Thyroid gland (tissue), 4 donors: Measurements from ENCODE around the gene CGB2. TPM values are rescaled to one million over a fixed set of nuclear protein-coding genes. Genes with fewer than 3 reads are reported as not detected.
"Not testable (repeated sequence)": the region's sequence is repeated elsewhere in the genome, so short reads cannot be mapped to it uniquely, and the experiment has no call there.

ENCODE experiments used
- DNase-seq, 2 donors: peaks; one replicate each; pipeline ENCODE4 v3.0.0-alpha.2; 2019
- H3K27ac ChIP-seq, 3 donors: fragments of 200-600 bp; sonication (generic); 1 replicate in 2 of 3; 2 replicates in 1 of 3; pipeline ENCODE4 v1.5.1; 2016 to 2019; ENCODE audit warnings: mild to moderate bottlenecking in 1 of 3, moderate library complexity in 1 of 3
- H3K27me3 ChIP-seq: fragments of 200-600 bp; sonication (generic); one replicate; pipeline ENCODE4 v1.5.1; 2019
- H3K36me3 ChIP-seq, 2 donors: fragments of 200-600 bp; sonication (generic); one replicate each; pipeline ENCODE4 v1.5.1; 2016 to 2019
- H3K4me1 ChIP-seq, 2 donors: fragments of 200-600 bp; sonication (generic); one replicate each; pipeline ENCODE4 v1.5.1; 2017 to 2019
- H3K4me3 ChIP-seq, 3 donors: fragments of 200-600 bp; sonication (generic); replicated peaks in 1 of 3; 1 replicate in 2 of 3; 2 replicates in 1 of 3; pipeline ENCODE4 v1.5.1; 2016; ENCODE audit warnings: mild to moderate bottlenecking in 1 of 3
- H3K9me3 ChIP-seq: fragments of 200-600 bp; sonication (generic); one replicate; pipeline ENCODE4 v1.5.1; 2017
- CTCF ChIP-seq, 6 experiments: fragments of 200-600 bp in 3 of 6; fragments of 450-650 bp in 3 of 6; sonication (generic) in 3 of 6; IDR thresholded peaks; one replicate each; pipeline ENCODE4 v1.5.1; 2016 to 2019; ENCODE audit warnings: antibody characterized with exemption in 6 of 6, mild to moderate bottlenecking in 2 of 6, inconsistent platforms in 1 of 6, moderate library complexity in 1 of 6
- POLR2A ChIP-seq, 2 donors: fragments of 450-650 bp; IDR thresholded peaks; one replicate each; pipeline ENCODE4 v1.6.1; 2017; ENCODE audit warnings: antibody characterized with exemption in 2 of 2, mild to moderate bottlenecking in 2 of 2, moderate library complexity in 1 of 2
- WGBS, 2 donors: methylation state at CpG; one replicate each; pipeline ENCODE4 v1.1.5; 2017; 5-methylcytosine and 5-hydroxymethylcytosine counted together
- intact Hi-C: fragments of 100-400 bp; cut with DNase I; formaldehyde crosslinking; loops from one replicate; pipeline ENCODE4 v1.15.1; 2023
- total RNA-seq, 4 donors: library from RNA; depleted of rRNA; stranded (reverse); fragments of >200 nt; gene quantifications; one replicate each; pipeline ENCODE4 v1.2.3, GENCODE V29; 2016

Gene CGB2
- total RNA-seq = not detected

DNA sequence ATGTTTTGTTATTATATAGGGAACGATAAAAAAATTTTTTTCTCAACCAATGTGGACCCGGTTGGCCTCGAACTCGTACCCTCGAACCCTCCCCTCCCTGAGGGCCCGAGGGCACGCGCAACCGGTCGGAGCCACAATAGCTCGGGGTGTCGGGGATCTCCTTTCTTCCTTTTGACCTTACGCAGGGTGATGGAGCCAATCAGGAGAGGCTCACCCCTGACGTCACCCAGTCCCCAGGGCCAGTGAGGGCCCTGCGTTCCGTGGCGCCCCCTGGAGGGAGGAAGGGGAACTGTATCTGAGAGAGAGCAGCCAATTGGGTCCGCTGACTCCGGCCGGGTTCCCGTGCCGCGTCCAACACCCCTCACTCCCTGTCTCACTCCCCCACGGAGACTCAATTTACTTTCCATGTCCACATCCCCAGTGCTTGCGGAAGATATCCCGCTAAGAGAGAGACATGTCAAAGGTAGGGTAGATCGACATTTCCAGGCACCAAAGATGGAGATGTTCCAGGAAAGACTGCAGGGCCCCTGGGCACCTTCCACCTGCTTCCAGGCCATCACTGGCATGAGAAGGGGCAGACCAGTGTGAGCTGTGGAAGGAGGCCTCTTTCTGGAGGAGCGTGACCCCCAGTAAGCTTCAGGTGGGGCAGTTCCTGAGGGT lies at the start of gene CGB2:
CGB2 (plus strand) TSS at position 249 of the 660 bp plus-strand sequence; CDS start at position 455, 206 bp downstream.
- H3K4me3 ChIP-seq, H3K4me1 ChIP-seq, H3K27ac ChIP-seq, intact Hi-C loops, DNase-seq, H3K27me3 ChIP-seq, H3K9me3 ChIP-seq, H3K36me3 ChIP-seq: not testable (repeated sequence)
- WGBS, 2 donors = 21 to 34% methylated on average over 22 to 28 of the region's 28 CpGs

- TF ChIP-seq POLR2A (IDR thresholded peaks at IDR 0.05) (no peak), CTCF (IDR thresholded peaks at IDR 0.05) (no peak)
- H3K4me1 ChIP-seq = no peaks in the 10 kb centered on the region
- H3K4me3 ChIP-seq = no peak overlapping the region
- WGBS, 2 donors = 90 to 93% methylated on average over 9 of the region's 9 CpGs
- peaks cover 17 to 35% of the 10 kb centered on the region in 2 donors for H3K36me3 ChIP-seq
- DNase-seq = no peak
- no peak overlapping the region for H3K27ac ChIP-seq
- intact Hi-C loops = no loop called here
- no peaks in the 10 kb centered on the region for H3K9me3 ChIP-seq
- H3K27me3 ChIP-seq = no peaks in the 10 kb centered on the region
These were observed 49.4 kb upstream of the CGB2 start for GRCh38 chr19:48982280-48982679.

DNA sequence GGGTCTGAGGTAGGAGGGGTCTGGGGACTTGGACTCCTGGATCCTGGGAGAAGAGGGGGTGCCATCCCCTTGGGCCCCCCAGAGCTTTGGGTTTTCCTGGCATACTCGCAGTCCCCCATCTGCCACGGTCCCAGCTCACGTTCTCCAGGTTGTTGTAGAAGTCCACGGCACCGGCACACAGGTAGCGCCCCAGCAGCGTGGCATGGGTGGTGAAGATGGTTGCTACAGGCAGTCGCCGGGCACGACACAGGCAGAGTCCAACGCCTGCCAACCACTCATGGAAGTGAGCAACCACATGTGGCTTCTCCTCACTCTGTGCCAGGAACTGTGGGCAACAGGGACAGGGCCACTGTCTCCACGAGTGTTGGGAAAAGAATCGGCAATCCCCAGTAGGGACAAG lies 46.0 kb upstream of the CGB2 start:
- intact Hi-C loops = no loop called here
- 95 to 99% methylated on average over 8 to 13 of the region's 13 CpGs for WGBS, 2 donors
- no peak for DNase-seq
- Histone ChIP-seq H3K36me3 (peaks cover 12 to 38% of the 10 kb centered on the region in 2 donors), H3K9me3 (no peaks in the 10 kb centered on the region), H3K4me3 (no peak overlapping the region), H3K27me3 (no peaks in the 10 kb centered on the region), H3K27ac (no peak overlapping the region), H3K4me1 (no peaks in the 10 kb centered on the region)
- TF ChIP-seq CTCF (IDR thresholded peaks at IDR 0.05) (no peak), POLR2A (IDR thresholded peaks at IDR 0.05) (no peak)

- H3K4me1 ChIP-seq = peaks cover 2% of the 10 kb centered on the region in 2 donors
- peaks cover 12 to 35% of the 10 kb centered on the region in 2 donors for H3K36me3 ChIP-seq
- no peaks in the 10 kb centered on the region for H3K27me3 ChIP-seq
- no peak for DNase-seq
- H3K4me3 ChIP-seq = no peak overlapping the region
- no peak overlapping the region for H3K27ac ChIP-seq
- TF ChIP-seq CTCF (IDR thresholded peaks at IDR 0.05) (no peak), POLR2A (IDR thresholded peaks at IDR 0.05) (no peak)
- no peaks in the 10 kb centered on the region for H3K9me3 ChIP-seq
- intact Hi-C loops = no loop called here
- 95 to 97% methylated on average over 3 of the region's 3 CpGs for WGBS, 2 donors
These were observed 45.5 kb upstream of the CGB2 start for GRCh38 chr19:48986211-48986610.

- Histone ChIP-seq H3K4me3 (no peak overlapping the region), H3K36me3 (peaks cover 12 to 32% of the 10 kb centered on the region in 2 donors), H3K9me3 (no peaks in the 10 kb centered on the region), H3K4me1 (peaks cover 12% of the 10 kb centered on the region in 2 donors), H3K27ac (no peak overlapping the region), H3K27me3 (no peaks in the 10 kb centered on the region)
- WGBS, 2 donors = 85 to 92% methylated on average over 7 of the region's 7 CpGs
- DNase-seq = no peak
- intact Hi-C loops = no loop called here
- no peak for TF ChIP-seq POLR2A (IDR thresholded peaks at IDR 0.05)
- no peak for TF ChIP-seq CTCF (IDR thresholded peaks at IDR 0.05)
These were observed 44.4 kb upstream of the CGB2 start for GRCh38 chr19:48987323-48987722.
